GM12878 (cell line): ENCODE results near the gene FCER2. TPM values are rescaled to one million over a fixed set of nuclear protein-coding genes. Genes with fewer than 3 reads are reported as not detected.

Source experiments
- ATAC-seq: fragments of 200-7000 bp; cut with Tn5 transposase; 3 replicates; pipeline ENCODE4 v1.9.1; 2020; ENCODE audit warnings: mild to moderate bottlenecking, moderate library complexity
- BruUV-seq: library from RNA; stranded (reverse); fragments of 400-500 nt; replicated peaks from 2 replicates; lab custom pipeline; 2021; lab: Mats Ljungman, UMichigan
- CTCF ChIA-PET: fragments of 300-600 bp; sonication (Branson Sonifier 250); formaldehyde crosslinking; extraction: SDS; loops from one replicate; lab custom pipeline; 2021; ENCODE audit warnings: inconsistent platforms; lab: Yijun Ruan, JAX
- POLR2A ChIA-PET: fragments of 350-600 bp; formaldehyde crosslinking; extraction: SDS; loops from one replicate; lab custom pipeline; 2021; ENCODE audit warnings: inconsistent platforms; lab: Charles Lee
- RAD21 ChIA-PET: fragments of 300-600 bp; sonication (Branson Sonifier 250); formaldehyde crosslinking; loops from one replicate; lab custom pipeline; 2023; ENCODE audit warnings: antibody characterized with exemption; ENCODE audit not compliant: unreplicated experiment; lab: Charles Lee
- SMC1A ChIA-PET: fragments of 300-600 bp; sonication (Branson Sonifier 250); formaldehyde crosslinking; loops from one replicate; lab custom pipeline; 2023; ENCODE audit not compliant: unreplicated experiment, uncharacterized antibody; lab: Charles Lee
- DNase-seq: peaks from one replicate; pipeline ENCODE4 v3.0.0-alpha.2; 2011; ENCODE audit warnings: low read depth, low spot score
- FAIRE-seq: peaks from 3 replicates; lab custom pipeline; 2011; peaks lifted over from hg19 to GRCh38; lab: Jason Lieb, UNC
- H2AFZ ChIP-seq: 2 replicates; pipeline ENCODE4 v1.6.0; 2011; ENCODE audit warnings: low read depth, low read length, control low read depth; ENCODE audit not compliant: control insufficient read depth
- H3K27ac ChIP-seq: 2 replicates; pipeline ENCODE4 v1.5.1; 2011; ENCODE audit warnings: control low read depth; ENCODE audit not compliant: control insufficient read depth, insufficient read depth
- H3K27me3 ChIP-seq, 2 experiments: replicated peaks in 1 of 2; 2 replicates each; pipeline versions ENCODE4 v1.6.0 to v1.6.1; 2011; ENCODE audit warnings: low read length in 1 of 2; ENCODE audit not compliant: control insufficient read depth in 2 of 2, insufficient read depth in 2 of 2
- H3K36me3 ChIP-seq, 2 experiments: 2 replicates each; pipeline ENCODE4 v1.5.1; 2011; ENCODE audit warnings: low read length in 1 of 2; ENCODE audit not compliant: control insufficient read depth in 2 of 2, insufficient read depth in 2 of 2
- H3K4me1 ChIP-seq: 2 replicates; pipeline ENCODE4 v1.6.1; 2011; ENCODE audit warnings: mild to moderate bottlenecking, low read length, moderate library complexity, mixed read lengths; ENCODE audit not compliant: control insufficient read depth, insufficient read depth
- H3K4me2 ChIP-seq: 2 replicates; pipeline ENCODE4 v1.6.0; 2011; ENCODE audit warnings: control low read depth; ENCODE audit not compliant: control insufficient read depth, insufficient read depth
- H3K4me3 ChIP-seq: fragments of 200-600 bp; sonication (generic); 2 replicates; pipeline ENCODE4 v1.5.1; 2016
- H3K79me2 ChIP-seq: 2 replicates; pipeline ENCODE4 v1.6.0; 2011; ENCODE audit warnings: low read length; ENCODE audit not compliant: control insufficient read depth, insufficient read depth
- H3K9ac ChIP-seq: 2 replicates; pipeline ENCODE4 v1.8.0; 2011; ENCODE audit warnings: low read length, control low read depth, mixed read lengths; ENCODE audit not compliant: control insufficient read depth, insufficient read depth
- H3K9me3 ChIP-seq: replicated peaks from 3 replicates; pipeline ENCODE4 v1.5.1; 2011; ENCODE audit warnings: mild to moderate bottlenecking, low read length; ENCODE audit not compliant: control insufficient read depth, insufficient read depth
- H4K20me1 ChIP-seq: 2 replicates; pipeline ENCODE4 v1.6.0; 2011; ENCODE audit not compliant: control insufficient read depth, insufficient read depth
- ATF3 ChIP-seq: IDR thresholded peaks from 2 replicates; pipeline ENCODE4 v1.6.1; 2011; ENCODE audit warnings: low read depth, mild to moderate bottlenecking, low read length, moderate library complexity, borderline replicate concordance; ENCODE audit errors: extremely low read depth
- BRCA1 ChIP-seq: IDR thresholded peaks from 2 replicates; pipeline ENCODE4 v1.6.1; 2011; ENCODE audit warnings: low read depth, low read length, improper control_type of control experiment
- CBX5 ChIP-seq: sonication (generic); IDR thresholded peaks from 2 replicates; pipeline ENCODE4 v1.6.1; 2016; ENCODE audit warnings: low read depth, moderate library complexity, mild to moderate bottlenecking, inconsistent platforms
- ESRRA ChIP-seq: IDR thresholded peaks from 2 replicates; pipeline ENCODE4 v1.6.1; 2012; ENCODE audit warnings: mild to moderate bottlenecking, low read length, improper control_type of control experiment
- EZH2 ChIP-seq: IDR thresholded peaks from 2 replicates; pipeline ENCODE4 v1.6.1; 2012; ENCODE audit warnings: low read depth, mild to moderate bottlenecking, control low read depth, inconsistent platforms, low read length, borderline replicate concordance; ENCODE audit not compliant: control insufficient read depth
- PAX8 ChIP-seq: fragments of 450-650 bp; IDR thresholded peaks from 2 replicates; pipeline ENCODE4 v1.6.1; 2017; ENCODE audit warnings: mild to moderate bottlenecking, moderate library complexity
- SPI1 ChIP-seq: IDR thresholded peaks from 2 replicates; pipeline ENCODE4 v1.6.1; 2011; ENCODE audit warnings: low read depth, mild to moderate bottlenecking, low read length, moderate library complexity, borderline replicate concordance; ENCODE audit not compliant: insufficient read depth
- TCF7 ChIP-seq: IDR thresholded peaks from 2 replicates; pipeline ENCODE4 v1.6.1; 2014; ENCODE audit warnings: antibody characterized with exemption, borderline replicate concordance
- ZZZ3 ChIP-seq: IDR thresholded peaks from 2 replicates; pipeline ENCODE4 v1.6.1; 2011; ENCODE audit warnings: low read depth; ENCODE audit not compliant: control insufficient read depth, insufficient read length
- WGBS: methylation state at CpG from one replicate; pipeline ENCODE4 v1.1.6; 2016; ENCODE audit warnings: low lambda C conversion rate; ENCODE audit not compliant: insufficient replicate concordance, insufficient coverage; ENCODE audit errors: missing lambda C conversion rate; 5-methylcytosine and 5-hydroxymethylcytosine counted together
- in situ Hi-C: fragments of 300-500 bp; cut with MboI; formaldehyde crosslinking; loops from 9 replicates; pipeline ENCODE4 v1.14.3; 2018; ENCODE audit warnings: mixed read lengths
- intact Hi-C: fragments of 100-400 bp; cut with micrococcal nuclease; formaldehyde crosslinking; loops from one replicate; pipeline ENCODE4 v1.14.2; 2022; ENCODE audit not compliant: unreplicated experiment
- polyA plus RNA-seq, 11 experiments: library from polyadenylated mRNA; depleted of rRNA in 4 of 11; unstranded in 6 of 11; stranded (reverse) in 5 of 11; fragments of >200 nt; fragmentation: Nextera tagmentation in 4 of 11; fragmentation: Illumina TruSeq in 1 of 11; extraction: Ambion mirVana in 4 of 11; extraction: Trizol in 1 of 11; gene quantifications; 1 replicate in 1 of 11; 2 replicates in 10 of 11; pipeline versions ENCODE4 v1.2.1 to v1.2.3, GENCODE V29; 2011 to 2016; ENCODE audit warnings: inconsistent platforms in 2 of 11, missing spikeins in 2 of 11, low read depth in 1 of 11
- total RNA-seq, 4 experiments: library from RNA; depleted of rRNA in 3 of 4; stranded (reverse); fragments of >200 nt in 3 of 4; fragmentation: Illumina TruSeq in 1 of 4; extraction: Trizol in 1 of 4; gene quantifications; 2 replicates each; pipeline versions ENCODE4 v1.2.1 to v1.2.3, GENCODE V29; 2013 to 2021
- TF ChIP-seq, protein P1 (sequence below): IDR thresholded peaks from 2 replicates; pipeline ENCODE4 v1.6.1; 2012; ENCODE audit warnings: low read depth, low read length, improper control_type of control experiment
- TF ChIP-seq, protein P2 (sequence below): fragments of 450-650 bp; IDR thresholded peaks from 2 replicates; pipeline ENCODE4 v1.6.1; 2017; ENCODE audit warnings: mild to moderate bottlenecking, moderate library complexity

The FCER2 gene
- total and polyA plus RNA-seq, 10 of the 15 experiments (the other 5 are each of a cell fraction or from before 2014, with no cell fraction given), result 44.0 to 424 (median 241) TPM

GRCh38 chr19:7668842-7669241, 33.1 kb downstream of the FCER2 start, which contains the start of gene RETN:
Gene RETN (plus strand): TSS chr19:7669049. CDS start chr19:7669327, 278 bp downstream.
- FAIRE-seq, result no peak
- POLR2A ChIA-PET, result interaction anchor here (0.6 kb wide), 1 partner anchor 300 kb away, joined by 3 read pairs; no protein-coding TSS in a partner anchor

DNA sequence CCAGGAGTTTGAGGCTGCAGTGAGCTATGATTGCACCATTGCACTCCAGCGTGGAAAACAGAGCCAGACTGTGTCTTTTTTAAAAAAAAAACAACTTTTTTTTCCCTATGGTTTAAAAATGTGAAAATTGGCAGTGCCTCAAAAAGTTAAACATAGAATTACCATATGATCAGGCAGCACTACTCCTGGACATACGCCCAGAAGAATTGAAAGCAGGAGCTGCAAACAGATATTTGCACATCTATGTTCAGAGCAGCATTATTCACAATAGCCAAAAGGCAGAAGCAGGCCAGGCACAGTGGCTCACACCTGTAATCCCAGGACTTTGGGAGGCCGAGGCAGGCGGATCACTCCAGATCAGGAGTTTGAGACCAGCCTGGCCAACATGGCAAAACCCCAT, 36.9 kb downstream of the FCER2 start:
- no TSS peak for BruUV-seq
- ChIA-PET CTCF (interaction anchor here (1.1 kb wide), 1 partner anchor 97 kb away, joined by 3 read pairs; no protein-coding TSS in a partner anchor), SMC1A (no interaction called here), RAD21 (no interaction called here), POLR2A (no interaction called here)
- FAIRE-seq (no peak), ATAC-seq (no peak), DNase-seq (no peak)
- Histone ChIP-seq H3K9ac (no peak overlapping the region), H3K4me2 (no peak overlapping the region), H4K20me1 (no peaks in the 10 kb centered on the region), H3K4me3 (no peak overlapping the region), H3K27me3 (0 out of 4 replicates have a peak, but pooled peaks cover 0 to 1% of the 10 kb centered on the region in 2 experiments), H3K79me2 (no peaks in the 10 kb centered on the region), H2AFZ (no peak overlapping the region), H3K4me1 (no peaks in the 10 kb centered on the region), H3K9me3 (no peaks in the 10 kb centered on the region), H3K36me3 (no peaks in the 10 kb centered on the region), H3K27ac (no peak overlapping the region)
- in situ Hi-C loops (no loop called here), intact Hi-C loops (no loop called here)
- WGBS, result 48% methylated on average over 4 of the region's 4 CpGs
- TF ChIP-seq TCF7 (no peak), CBX5 (no peak), SPI1 (no peak), BRCA1 (no peak), ESRRA (no peak)
- TF ChIP-seq, protein P1, sequence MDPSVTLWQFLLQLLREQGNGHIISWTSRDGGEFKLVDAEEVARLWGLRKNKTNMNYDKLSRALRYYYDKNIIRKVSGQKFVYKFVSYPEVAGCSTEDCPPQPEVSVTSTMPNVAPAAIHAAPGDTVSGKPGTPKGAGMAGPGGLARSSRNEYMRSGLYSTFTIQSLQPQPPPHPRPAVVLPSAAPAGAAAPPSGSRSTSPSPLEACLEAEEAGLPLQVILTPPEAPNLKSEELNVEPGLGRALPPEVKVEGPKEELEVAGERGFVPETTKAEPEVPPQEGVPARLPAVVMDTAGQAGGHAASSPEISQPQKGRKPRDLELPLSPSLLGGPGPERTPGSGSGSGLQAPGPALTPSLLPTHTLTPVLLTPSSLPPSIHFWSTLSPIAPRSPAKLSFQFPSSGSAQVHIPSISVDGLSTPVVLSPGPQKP, result no peak
- TF ChIP-seq, protein P2, sequence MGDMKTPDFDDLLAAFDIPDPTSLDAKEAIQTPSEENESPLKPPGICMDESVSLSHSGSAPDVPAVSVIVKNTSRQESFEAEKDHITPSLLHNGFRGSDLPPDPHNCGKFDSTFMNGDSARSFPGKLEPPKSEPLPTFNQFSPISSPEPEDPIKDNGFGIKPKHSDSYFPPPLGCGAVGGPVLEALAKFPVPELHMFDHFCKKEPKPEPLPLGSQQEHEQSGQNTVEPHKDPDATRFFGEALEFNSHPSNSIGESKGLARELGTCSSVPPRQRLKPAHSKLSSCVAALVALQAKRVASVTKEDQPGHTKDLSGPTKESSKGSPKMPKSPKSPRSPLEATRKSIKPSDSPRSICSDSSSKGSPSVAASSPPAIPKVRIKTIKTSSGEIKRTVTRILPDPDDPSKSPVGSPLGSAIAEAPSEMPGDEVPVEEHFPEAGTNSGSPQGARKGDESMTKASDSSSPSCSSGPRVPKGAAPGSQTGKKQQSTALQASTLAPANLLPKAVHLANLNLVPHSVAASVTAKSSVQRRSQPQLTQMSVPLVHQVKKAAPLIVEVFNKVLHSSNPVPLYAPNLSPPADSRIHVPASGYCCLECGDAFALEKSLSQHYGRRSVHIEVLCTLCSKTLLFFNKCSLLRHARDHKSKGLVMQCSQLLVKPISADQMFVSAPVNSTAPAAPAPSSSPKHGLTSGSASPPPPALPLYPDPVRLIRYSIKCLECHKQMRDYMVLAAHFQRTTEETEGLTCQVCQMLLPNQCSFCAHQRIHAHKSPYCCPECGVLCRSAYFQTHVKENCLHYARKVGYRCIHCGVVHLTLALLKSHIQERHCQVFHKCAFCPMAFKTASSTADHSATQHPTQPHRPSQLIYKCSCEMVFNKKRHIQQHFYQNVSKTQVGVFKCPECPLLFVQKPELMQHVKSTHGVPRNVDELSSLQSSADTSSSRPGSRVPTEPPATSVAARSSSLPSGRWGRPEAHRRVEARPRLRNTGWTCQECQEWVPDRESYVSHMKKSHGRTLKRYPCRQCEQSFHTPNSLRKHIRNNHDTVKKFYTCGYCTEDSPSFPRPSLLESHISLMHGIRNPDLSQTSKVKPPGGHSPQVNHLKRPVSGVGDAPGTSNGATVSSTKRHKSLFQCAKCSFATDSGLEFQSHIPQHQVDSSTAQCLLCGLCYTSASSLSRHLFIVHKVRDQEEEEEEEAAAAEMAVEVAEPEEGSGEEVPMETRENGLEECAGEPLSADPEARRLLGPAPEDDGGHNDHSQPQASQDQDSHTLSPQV, result no peak

More at GRCh38 chr19:7668842-7669241, 33.1 kb downstream of the FCER2 start, which contains the start of gene RETN:
- in situ Hi-C loops, result no loop called here
- RAD21 ChIA-PET, result no interaction called here
- no peaks in the 10 kb centered on the region for H4K20me1 ChIP-seq
- TF ChIP-seq ZZZ3, result no peak
- TF ChIP-seq ATF3, result no peak
- TF ChIP-seq PAX8, result no peak
- TF ChIP-seq EZH2, result no peak
- TF ChIP-seq, all 136 proteins: peak for 0
- no peak within 1 kb of the TSS for H3K9ac ChIP-seq
- intact Hi-C loops, result no loop called here
- H3K4me2 ChIP-seq, result no peak within 1 kb of the TSS
- H3K79me2 ChIP-seq, result no peaks in the 10 kb centered on the region
- no peaks in the 10 kb centered on the region for H3K36me3 ChIP-seq
- no peak within 1 kb of the TSS for H2AFZ ChIP-seq
- no peaks in the 10 kb centered on the region for H3K4me1 ChIP-seq
- ChIA-PET CTCF (interaction anchor here (1.0 to 1.8 kb wide), 3 partner anchors 12 to 132 kb away, joined by 3 to 6 read pairs (median 3); partner anchors contain the start of gene TRAPPC5), SMC1A (no interaction called here)
- H3K27me3 ChIP-seq, result peaks cover 4 to 7% of the 10 kb centered on the region in 2 experiments; a peak in 3 of 4 replicates
- no TSS peak for BruUV-seq
- no peak within 1 kb of the TSS for H3K4me3 ChIP-seq
- WGBS, result 23% methylated on average over 9 of the region's 9 CpGs
- no peaks in the 10 kb centered on the region for H3K9me3 ChIP-seq
- no peak for DNase-seq
- ATAC-seq, result no peak
- no peak within 1 kb of the TSS for H3K27ac ChIP-seq
